Aorta (tissue), 4 donors: Measurements from ENCODE around the gene CHAD. TPM values are rescaled to one million over a fixed set of nuclear protein-coding genes. Genes with fewer than 3 reads are reported as not detected.

ENCODE experiments used
- polyA plus RNA-seq, 2 donors: library from polyadenylated mRNA; stranded (reverse); fragments of 200-250 nt; gene quantifications; one replicate each; pipeline ENCODE4 v1.2.3, GENCODE V29; 2013
- total RNA-seq, 2 donors: library from RNA; stranded (reverse); fragmentation: NEBNext Ultra II Directional; extraction: Animal tissue kit (Norgen Biotek cat#: 25700); gene quantifications; one replicate each; pipeline ENCODE4 v1.2.1, GENCODE V29; 2021
- donor health status: healthy with polysubstance abuse.
- donor health status: Bipolar disorder and iron deficiency.
- donor health status: DM: no; HTN: no; CAD: no.
- donor health status: DM: yes; HTN: yes; CAD: no.

CHAD gene
- total and polyA plus RNA-seq, 4 donors: 0.20 to 2.3 (median 0.57) TPM; not detected in 1

Other genes with a start within 250 kb of the CHAD start
- gene TMEM92, start 194.4 kb downstream of the CHAD start, total RNA-seq: 1 to 10 TPM in 1 of 2 donors, under 1 TPM in 1; 0.94 to 1.4 TPM
- gene TMEM92, start 194.4 kb downstream of the CHAD start, polyA plus RNA-seq: 10 to 100 TPM in 1 of 2 donors, not detected in 1; 12.4 TPM
- gene XYLT2, start 122.8 kb downstream of the CHAD start, total RNA-seq: 10 to 100 TPM; 16.4 to 22.2 TPM
- gene XYLT2, start 122.8 kb downstream of the CHAD start, polyA plus RNA-seq: 10 to 100 TPM in 1 of 2 donors, 1 to 10 TPM in 1; 4.0 to 19.3 TPM
- 10 to 100 TPM; 34.8 TPM for gene MRPL27, start 95.7 kb downstream of the CHAD start, total RNA-seq
- 100 to 1,000 TPM in 1 of 2 donors, 10 to 100 TPM in 1; 90.9 to 103 TPM for gene MRPL27, start 95.7 kb downstream of the CHAD start, polyA plus RNA-seq
- gene EME1, start 95.7 kb downstream of the CHAD start, total RNA-seq: 1 to 10 TPM in 1 of 2 donors, not detected in 1; 2.0 TPM
- gene EME1, start 95.7 kb downstream of the CHAD start, polyA plus RNA-seq: under 1 TPM in 1 of 2 donors, not detected in 1; 0.49 TPM
- gene LRRC59, start 71.4 kb downstream of the CHAD start, total RNA-seq: 10 to 100 TPM; 46.7 to 77.6 TPM
- 10 to 100 TPM; 33.1 to 44.1 TPM for gene LRRC59, start 71.4 kb downstream of the CHAD start, polyA plus RNA-seq
- 10 to 100 TPM; 17.8 to 35.8 TPM for gene ACSF2, start 42.7 kb downstream of the CHAD start, total RNA-seq
- 10 to 100 TPM; 29.2 to 35.1 TPM for gene ACSF2, start 42.7 kb downstream of the CHAD start, polyA plus RNA-seq
- gene RSAD1, start 10.0 kb upstream of the CHAD start, total RNA-seq: 10 to 100 TPM; 32.1 to 42.3 TPM
- 10 to 100 TPM; 12.1 to 39.2 TPM for gene RSAD1, start 10.0 kb upstream of the CHAD start, polyA plus RNA-seq
- gene MYCBPAP, start 39.6 kb upstream of the CHAD start, total RNA-seq: 1 to 10 TPM; 1.3 to 1.8 TPM
- 1 to 10 TPM in 1 of 2 donors, under 1 TPM in 1; 0.77 to 1.0 TPM for gene MYCBPAP, start 39.6 kb upstream of the CHAD start, polyA plus RNA-seq
- not detected for gene EPN3, start 63.9 kb upstream of the CHAD start, total RNA-seq
- 1 to 10 TPM; 1.5 to 1.9 TPM for gene EPN3, start 63.9 kb upstream of the CHAD start, polyA plus RNA-seq
- 10 to 100 TPM; 27.8 to 41.9 TPM for gene SPATA20, start 78.3 kb upstream of the CHAD start, total RNA-seq
- gene SPATA20, start 78.3 kb upstream of the CHAD start, polyA plus RNA-seq: 10 to 100 TPM; 16.7 to 64.0 TPM
- 1 to 10 TPM in 1 of 2 donors, under 1 TPM in 1; 0.29 to 2.8 TPM for gene CACNA1G, start 91.8 kb upstream of the CHAD start, total RNA-seq
- not detected for gene CACNA1G, start 91.8 kb upstream of the CHAD start, polyA plus RNA-seq
- gene ABCC3, start 166.0 kb upstream of the CHAD start, total RNA-seq: 10 to 100 TPM; 25.7 to 54.9 TPM
- 100 to 1,000 TPM in 1 of 2 donors, 1 to 10 TPM in 1; 9.9 to 145 TPM for gene ABCC3, start 166.0 kb upstream of the CHAD start, polyA plus RNA-seq
- 10 to 100 TPM; 53.2 to 55.5 TPM for gene ANKRD40, start 239.0 kb upstream of the CHAD start, total RNA-seq
- gene ANKRD40, start 239.0 kb upstream of the CHAD start, polyA plus RNA-seq: 10 to 100 TPM; 19.1 to 20.5 TPM